Psoas muscle (tissue), 8 donors: ENCODE results near the gene PDE10A. TPM values are rescaled to one million over a fixed set of nuclear protein-coding genes. Genes with fewer than 3 reads are reported as not detected.

ENCODE experiments used
- ATAC-seq, 4 donors: fragments of 200-7000 bp; cut with Tn5 transposase; one replicate each; pipeline ENCODE4 v1.9.1; 2020; ENCODE audit warnings: moderate library complexity in 3 of 4, mild to moderate bottlenecking in 2 of 4
- DNase-seq, 2 donors: peaks; one replicate each; pipeline ENCODE4 v3.0.0-alpha.2; 2020
- H3K27ac ChIP-seq: fragments of 200-600 bp; one replicate; pipeline ENCODE4 v1.8.0; 2022
- H3K27me3 ChIP-seq, 3 donors: fragments of 200-600 bp in 1 of 3; one replicate each; pipeline versions ENCODE4 v1.6.1 to v1.8.0; 2013 to 2022; ENCODE audit warnings: low read length in 2 of 3, mild to moderate bottlenecking in 2 of 3, moderate library complexity in 1 of 3; ENCODE audit not compliant: insufficient read depth in 3 of 3
- H3K36me3 ChIP-seq, 2 donors: fragments of 200-600 bp in 1 of 2; one replicate each; pipeline versions ENCODE4 v1.6.1 to v1.8.0; 2013 to 2022; ENCODE audit warnings: low read depth in 1 of 2, mild to moderate bottlenecking in 1 of 2, moderate library complexity in 1 of 2; ENCODE audit not compliant: insufficient read depth in 1 of 2
- H3K4me1 ChIP-seq: fragments of 200-600 bp; one replicate; pipeline ENCODE4 v1.8.0; 2022
- H3K4me3 ChIP-seq: fragments of 200-600 bp; one replicate; pipeline ENCODE4 v1.8.0; 2022; ENCODE audit warnings: mild to moderate bottlenecking
- H3K9me3 ChIP-seq: fragments of 200-600 bp; one replicate; pipeline ENCODE4 v1.8.0; 2022
- WGBS, 3 donors: extraction: QIAGEN DNeasy Blood & Tissue Kit; methylation state at CpG; one replicate each; pipeline versions ENCODE4 v1.1.6 to v1.1.7; 2013; 5-methylcytosine and 5-hydroxymethylcytosine counted together
- intact Hi-C, 2 donors: fragments of 100-400 bp; cut with DNase I; formaldehyde crosslinking; loops; one replicate each; pipeline versions ENCODE4 v1.11.0 to v1.14.2; 2022
- polyA plus RNA-seq, 3 donors: library from polyadenylated mRNA; stranded (reverse); fragments of 200-250 nt; gene quantifications; one replicate each; pipeline ENCODE4 v1.2.3, GENCODE V29; 2013
- total RNA-seq, 4 donors: library from RNA; stranded (reverse); fragmentation: NEBNext Ultra II Directional in 2 of 4; extraction: Animal tissue kit (Norgen Biotek cat#: 25700) in 2 of 4; gene quantifications; one replicate each; pipeline versions ENCODE4 v1.2.1 to v1.2.4, GENCODE V29; 2021 to 2023
- TF ChIP-seq, protein P1 (sequence below): fragments of 200-600 bp; IDR thresholded peaks from one replicate; pipeline ENCODE4 v1.8.0; 2022; ENCODE audit warnings: antibody characterized with exemption
- donor health status: healthy with polysubstance abuse.
- donor health status: DM: no; HTN: no; CAD: no; lungs with moderate emphysema.
- donor health status: Bipolar disorder and iron deficiency.
- donor health status: healthy.
- donor health status: DM: yes; HTN: yes; CAD: no.
- donor health status: DM: no; HTN: no; CAD: no.
- donor health status: DM: no; HTN: no; CAD: no.
- donor health status: DM: yes; HTN: yes; CAD: no.

The PDE10A gene
- total and polyA plus RNA-seq, 7 donors: 0.74 to 3.6 (median 1.1) TPM

DNA sequence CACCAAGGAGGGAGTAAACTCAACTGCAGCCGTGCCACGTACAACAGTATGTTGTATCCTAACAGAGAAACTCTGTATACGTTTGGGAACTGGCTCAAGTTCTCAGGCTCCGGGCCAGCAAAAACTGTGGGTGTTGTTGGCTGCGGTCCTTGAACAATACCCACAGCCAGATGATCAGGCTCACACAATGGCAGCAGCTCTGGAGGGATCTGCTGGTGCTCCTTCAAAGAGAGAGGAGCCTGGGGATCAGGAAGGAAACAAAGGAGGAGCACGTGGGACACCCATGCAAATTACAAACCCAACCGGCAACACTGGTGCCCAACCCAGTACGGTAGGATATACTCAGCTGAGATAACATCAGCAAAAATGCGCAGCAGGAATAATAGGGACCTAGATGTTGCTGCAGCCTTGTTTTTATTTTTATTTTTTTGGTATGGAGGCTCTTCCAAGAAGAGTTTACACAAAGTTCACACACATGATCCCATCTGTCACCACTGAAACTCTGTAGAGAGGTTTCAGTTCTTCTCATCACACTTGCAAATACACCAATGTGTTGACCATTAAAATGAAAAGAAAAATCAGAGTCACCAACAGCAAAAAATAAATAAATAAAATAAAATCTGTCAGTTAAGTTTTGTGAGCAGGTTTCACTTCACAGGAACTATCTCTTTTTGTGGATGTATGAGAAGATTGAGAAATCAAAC, 41.2 kb upstream of the PDE10A start:
- H3K36me3 ChIP-seq: no peaks in the 10 kb centered on the region
- H3K9me3 ChIP-seq: peaks cover 3% of the 10 kb centered on the region
- WGBS, 3 donors: 28 to 31% (median 31%) methylated on average over 9 of the region's 9 CpGs
- H3K27me3 ChIP-seq: peaks cover 0 to 1% (median 0%) of the 10 kb centered on the region in 3 donors
- intact Hi-C loops: no loop called here
- no peak overlapping the region for H3K27ac ChIP-seq
- no peak overlapping the region for H3K4me3 ChIP-seq
- TF ChIP-seq, protein P1, sequence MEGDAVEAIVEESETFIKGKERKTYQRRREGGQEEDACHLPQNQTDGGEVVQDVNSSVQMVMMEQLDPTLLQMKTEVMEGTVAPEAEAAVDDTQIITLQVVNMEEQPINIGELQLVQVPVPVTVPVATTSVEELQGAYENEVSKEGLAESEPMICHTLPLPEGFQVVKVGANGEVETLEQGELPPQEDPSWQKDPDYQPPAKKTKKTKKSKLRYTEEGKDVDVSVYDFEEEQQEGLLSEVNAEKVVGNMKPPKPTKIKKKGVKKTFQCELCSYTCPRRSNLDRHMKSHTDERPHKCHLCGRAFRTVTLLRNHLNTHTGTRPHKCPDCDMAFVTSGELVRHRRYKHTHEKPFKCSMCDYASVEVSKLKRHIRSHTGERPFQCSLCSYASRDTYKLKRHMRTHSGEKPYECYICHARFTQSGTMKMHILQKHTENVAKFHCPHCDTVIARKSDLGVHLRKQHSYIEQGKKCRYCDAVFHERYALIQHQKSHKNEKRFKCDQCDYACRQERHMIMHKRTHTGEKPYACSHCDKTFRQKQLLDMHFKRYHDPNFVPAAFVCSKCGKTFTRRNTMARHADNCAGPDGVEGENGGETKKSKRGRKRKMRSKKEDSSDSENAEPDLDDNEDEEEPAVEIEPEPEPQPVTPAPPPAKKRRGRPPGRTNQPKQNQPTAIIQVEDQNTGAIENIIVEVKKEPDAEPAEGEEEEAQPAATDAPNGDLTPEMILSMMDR: no peak
- ATAC-seq (no peak), DNase-seq (no peak)
- H3K4me1 ChIP-seq: no peaks in the 10 kb centered on the region

DNA sequence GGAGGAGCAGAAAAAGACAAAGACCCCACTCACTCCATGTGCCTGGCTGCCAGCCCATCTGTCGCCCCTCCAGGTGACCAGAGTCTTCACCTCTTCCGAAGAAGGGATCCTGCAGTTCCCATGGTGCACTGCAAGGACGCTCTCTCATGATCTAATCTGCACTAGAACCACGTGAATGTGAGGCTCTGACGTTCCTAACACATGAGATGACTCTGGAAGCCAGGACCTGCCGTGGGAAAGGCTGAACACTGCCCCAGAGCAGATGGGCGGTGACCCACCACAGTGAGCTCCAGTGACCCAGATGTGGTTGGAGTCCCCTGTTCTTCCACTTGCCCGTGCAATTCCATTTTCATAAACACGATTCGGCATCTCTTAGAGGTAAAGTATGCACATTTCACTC, 39.6 kb upstream of the PDE10A start:
- WGBS, 3 donors: 77 to 84% (median 79%) methylated on average over 10 of the region's 10 CpGs
- H3K27ac ChIP-seq: no peak overlapping the region
- TF ChIP-seq, protein P1: no peak

DNA sequence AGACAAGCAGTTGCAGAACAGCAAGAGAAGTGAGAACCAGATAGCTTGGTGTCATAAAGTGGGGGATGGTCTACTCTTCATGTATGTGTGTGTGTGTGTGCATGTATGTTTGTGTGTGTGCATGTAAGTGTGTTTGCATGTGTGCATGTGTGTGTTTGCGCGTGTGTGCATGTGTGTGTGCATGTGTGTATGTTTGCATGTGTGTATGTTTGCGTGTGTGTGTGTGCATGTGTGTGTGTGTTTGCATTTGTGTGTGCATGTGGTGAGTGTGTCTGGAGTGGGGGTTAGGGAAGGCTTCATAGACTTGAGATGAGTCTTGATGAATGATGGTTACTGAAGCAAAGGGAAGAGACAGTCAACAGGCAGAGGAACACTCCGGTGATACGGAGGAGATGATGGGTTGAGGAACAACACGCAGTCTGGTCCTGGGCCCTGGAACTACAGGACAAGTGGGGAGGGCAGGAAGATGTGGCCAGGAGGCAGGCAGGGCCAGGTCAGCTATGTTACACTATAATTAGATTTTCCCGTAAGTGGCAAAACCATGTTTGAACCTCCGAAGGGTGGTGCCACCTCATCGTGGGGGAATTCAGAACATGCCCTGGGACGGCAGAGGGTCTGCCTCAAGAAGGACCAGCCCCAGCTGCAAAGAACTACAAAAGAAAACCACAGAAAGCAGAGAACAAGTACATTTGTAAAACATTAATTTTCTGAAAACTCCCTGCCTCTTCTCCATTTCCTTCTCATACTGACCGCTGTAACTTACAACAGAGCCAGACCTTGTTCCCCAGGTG, 38.7 kb upstream of the PDE10A start:
- Histone ChIP-seq H3K27me3 (no peaks in the 10 kb centered on the region), H3K9me3 (peaks cover 3% of the 10 kb centered on the region), H3K36me3 (no peaks in the 10 kb centered on the region), H3K4me1 (no peaks in the 10 kb centered on the region), H3K4me3 (no peak overlapping the region), H3K27ac (no peak overlapping the region)
- intact Hi-C loops: loop anchor here in 1 of 2 donors (2.0 kb wide), 1 partner anchor 45 kb away; no protein-coding TSS in a partner anchor
- TF ChIP-seq, protein P1: no peak
- 69 to 75% (median 74%) methylated on average over 11 of the region's 11 CpGs for WGBS, 3 donors
- ATAC-seq (no peak), DNase-seq (no peak)

More for the DNA sequence above, 39.6 kb upstream of the PDE10A start:
- H3K4me3 ChIP-seq: no peak overlapping the region
- no peak for DNase-seq
- H3K9me3 ChIP-seq: peaks cover 3% of the 10 kb centered on the region
- no peaks in the 10 kb centered on the region for H3K27me3 ChIP-seq
- intact Hi-C loops: loop anchor here in 1 of 2 donors (2.0 kb wide), 1 partner anchor 44 kb away; no protein-coding TSS in a partner anchor
- H3K4me1 ChIP-seq: no peaks in the 10 kb centered on the region
- no peak for ATAC-seq
- no peaks in the 10 kb centered on the region for H3K36me3 ChIP-seq

DNA sequence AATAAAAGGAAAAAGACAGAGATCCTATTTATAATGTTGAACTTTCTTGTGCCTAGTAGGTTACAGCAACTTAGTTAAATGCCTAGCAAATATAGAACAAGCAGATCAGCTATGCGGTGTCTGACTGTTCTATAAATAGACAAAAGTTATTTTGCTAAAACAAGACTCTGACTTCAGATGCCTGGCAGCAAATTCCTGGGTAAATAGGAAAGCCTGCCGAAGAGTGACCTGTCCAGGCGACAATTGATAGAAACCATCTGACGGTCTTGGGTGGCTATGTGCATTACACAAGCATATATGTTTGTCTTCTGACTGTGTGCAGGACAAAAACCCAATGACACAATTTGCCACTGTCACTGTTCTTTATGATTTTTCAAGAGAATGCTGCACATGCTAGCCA, 38.0 kb upstream of the PDE10A start:
- Histone ChIP-seq H3K9me3 (peaks cover 3% of the 10 kb centered on the region), H3K27me3 (no peaks in the 10 kb centered on the region), H3K27ac (no peak overlapping the region), H3K4me3 (no peak overlapping the region), H3K4me1 (no peaks in the 10 kb centered on the region), H3K36me3 (no peaks in the 10 kb centered on the region)
- TF ChIP-seq, protein P1: no peak
- WGBS, 3 donors: 20 to 47% (median 23%) methylated on average over 4 of the region's 4 CpGs
- DNase-seq (no peak), ATAC-seq (peak in 2 of 4 donors; percentile 57 to 68)
- intact Hi-C loops: no loop called here
